Peyer's patch (tissue), 4 donors: ENCODE data around the gene TNFRSF11A.

Experiments
- CTCF ChIP-seq, 6 experiments: fragments of 450-650 bp in 4 of 6; fragments of 200-600 bp in 2 of 6; sonication (generic) in 1 of 6; IDR thresholded peaks; one replicate each; pipeline ENCODE4 v1.5.1; 2017 to 2019; ENCODE audit warnings: antibody characterized with exemption in 6 of 6, mild to moderate bottlenecking in 3 of 6, moderate library complexity in 1 of 6
- POLR2A ChIP-seq, 2 donors: fragments of 450-650 bp; IDR thresholded peaks; one replicate each; pipeline ENCODE4 v1.5.1; 2017; ENCODE audit warnings: antibody characterized with exemption in 2 of 2, mild to moderate bottlenecking in 2 of 2, moderate library complexity in 2 of 2

- TF ChIP-seq CTCF (IDR thresholded peaks at IDR 0.05) (no peak), POLR2A (IDR thresholded peaks at IDR 0.05) (no peak)
These were observed 11.5 kb downstream of the TNFRSF11A start for GRCh38 chr18:62336618-62337017.
